Ascending aorta (tissue), 2 donors: ENCODE measurements around the gene SCARF1. TPM values are rescaled to one million over a fixed set of nuclear protein-coding genes. Genes with fewer than 3 reads are reported as not detected.

Experiments used
- DNase-seq, 2 donors: peaks; one replicate each; pipeline ENCODE4 v3.0.0-alpha.2; 2019; ENCODE audit warnings: low spot score in 2 of 2
- H3K27ac ChIP-seq, 2 donors: fragments of 200-600 bp; sonication (generic); one replicate each; pipeline ENCODE4 v1.5.1; 2016 to 2017; ENCODE audit warnings: mild to moderate bottlenecking in 1 of 2
- H3K27me3 ChIP-seq: fragments of 200-600 bp; sonication (generic); one replicate; pipeline ENCODE4 v1.5.1; 2017
- H3K36me3 ChIP-seq, 2 donors: fragments of 200-600 bp; sonication (generic); one replicate each; pipeline ENCODE4 v1.5.1; 2016
- H3K4me1 ChIP-seq, 2 donors: fragments of 200-600 bp; sonication (generic); one replicate each; pipeline ENCODE4 v1.5.1; 2016 to 2017; ENCODE audit warnings: mild to moderate bottlenecking in 1 of 2
- H3K4me3 ChIP-seq, 2 donors: fragments of 200-600 bp; sonication (generic); one replicate each; pipeline ENCODE4 v1.5.1; 2016 to 2017; ENCODE audit warnings: mild to moderate bottlenecking in 1 of 2
- H3K9me3 ChIP-seq, 2 donors: fragments of 200-600 bp; sonication (generic); one replicate each; pipeline ENCODE4 v1.5.1; 2016
- intact Hi-C: fragments of 100-400 bp; cut with DNase I; formaldehyde crosslinking; loops from one replicate; pipeline ENCODE4 v1.15.1; 2023
- total RNA-seq: library from RNA; depleted of rRNA; stranded (reverse); fragments of >200 nt; gene quantifications from one replicate; pipeline ENCODE4 v1.1.0, GENCODE V29; 2016
- TF ChIP-seq, protein P1 (sequence below), 3 experiments: fragments of 200-600 bp in 2 of 3; fragments of 450-650 bp in 1 of 3; sonication (generic) in 2 of 3; IDR thresholded peaks; one replicate each; pipeline ENCODE4 v1.5.1; 2016 to 2019; ENCODE audit warnings: antibody characterized with exemption in 3 of 3, mild to moderate bottlenecking in 1 of 3, moderate library complexity in 1 of 3

Gene SCARF1
- total RNA-seq, 1 donor from 2014 or later: 295 TPM

DNA sequence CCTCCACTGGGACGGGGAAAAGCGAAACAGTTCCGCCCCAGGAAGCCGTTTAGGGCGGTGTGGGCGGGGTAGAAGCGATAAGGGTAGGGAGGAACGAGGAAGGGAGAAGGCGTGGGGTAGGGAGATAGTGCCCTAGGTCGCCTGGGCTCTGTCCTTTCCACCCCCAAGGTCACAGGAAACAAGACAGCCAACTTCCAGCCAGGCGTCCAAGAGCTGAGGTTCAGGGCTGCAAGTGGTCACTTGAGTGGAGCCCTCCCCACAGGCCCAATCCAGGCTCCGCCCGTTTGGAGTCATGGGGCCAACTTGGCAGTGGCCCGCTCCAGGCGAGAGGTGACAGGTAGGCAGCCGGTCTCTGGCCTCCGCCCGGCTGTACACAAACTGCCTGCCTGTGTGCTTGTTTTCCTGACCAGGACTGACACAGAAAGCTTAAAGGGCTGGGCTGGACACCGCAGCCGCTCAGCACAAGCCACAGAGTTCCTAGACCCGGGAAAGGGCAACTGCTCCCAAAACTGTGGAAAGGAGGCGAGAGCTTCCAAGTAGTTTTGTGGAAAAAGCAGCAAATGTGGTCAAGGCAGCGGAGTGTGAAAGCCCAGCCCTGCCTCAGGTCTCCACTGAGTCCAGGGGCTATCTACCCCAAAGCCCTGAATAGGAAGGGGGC, 4.4 kb upstream of the SCARF1 start, which contains the start of gene RILP:
Gene RILP, minus strand, starts transcription at position 23 of the 658 bp plus-strand sequence. CDS start 62 bp downstream, outside the sequence.
- H3K4me1 ChIP-seq: peaks cover 4 to 21% of the 10 kb centered on the region in 2 donors
- peak within 1 kb of the TSS; percentile 74 to 92 for H3K4me3 ChIP-seq
- H3K27ac ChIP-seq: peak within 1 kb of the TSS; percentile 94 to 99
- TF ChIP-seq, protein P1, sequence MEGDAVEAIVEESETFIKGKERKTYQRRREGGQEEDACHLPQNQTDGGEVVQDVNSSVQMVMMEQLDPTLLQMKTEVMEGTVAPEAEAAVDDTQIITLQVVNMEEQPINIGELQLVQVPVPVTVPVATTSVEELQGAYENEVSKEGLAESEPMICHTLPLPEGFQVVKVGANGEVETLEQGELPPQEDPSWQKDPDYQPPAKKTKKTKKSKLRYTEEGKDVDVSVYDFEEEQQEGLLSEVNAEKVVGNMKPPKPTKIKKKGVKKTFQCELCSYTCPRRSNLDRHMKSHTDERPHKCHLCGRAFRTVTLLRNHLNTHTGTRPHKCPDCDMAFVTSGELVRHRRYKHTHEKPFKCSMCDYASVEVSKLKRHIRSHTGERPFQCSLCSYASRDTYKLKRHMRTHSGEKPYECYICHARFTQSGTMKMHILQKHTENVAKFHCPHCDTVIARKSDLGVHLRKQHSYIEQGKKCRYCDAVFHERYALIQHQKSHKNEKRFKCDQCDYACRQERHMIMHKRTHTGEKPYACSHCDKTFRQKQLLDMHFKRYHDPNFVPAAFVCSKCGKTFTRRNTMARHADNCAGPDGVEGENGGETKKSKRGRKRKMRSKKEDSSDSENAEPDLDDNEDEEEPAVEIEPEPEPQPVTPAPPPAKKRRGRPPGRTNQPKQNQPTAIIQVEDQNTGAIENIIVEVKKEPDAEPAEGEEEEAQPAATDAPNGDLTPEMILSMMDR (IDR thresholded peaks at IDR 0.05): no peak
- H3K9me3 ChIP-seq: no peaks in the 10 kb centered on the region
- H3K27me3 ChIP-seq: no peaks in the 10 kb centered on the region
- intact Hi-C loops: loop anchor here (1.0 to 5.0 kb wide), 5 partner anchors 22 to 383 kb away; partner anchors contain the start of genes CRK, PRPF8 and SLC43A2
- H3K36me3 ChIP-seq: peaks cover 46 to 48% of the 10 kb centered on the region in 2 donors
- peak in 1 of 2 donors; percentile 89 for DNase-seq

- peak; percentile 86 to 98 for DNase-seq
- TF ChIP-seq, protein P1 (IDR thresholded peaks at IDR 0.05): peak in 2 of 3 experiments; percentile 94 to 97
- Histone ChIP-seq H3K36me3 (peaks cover 38 to 40% of the 10 kb centered on the region in 2 donors), H3K9me3 (no peaks in the 10 kb centered on the region), H3K4me3 (peak overlapping the region; percentile 74 to 92), H3K4me1 (peaks cover 4 to 22% of the 10 kb centered on the region in 2 donors), H3K27me3 (no peaks in the 10 kb centered on the region), H3K27ac (peak overlapping the region; percentile 94 to 99)
- intact Hi-C loops: loop anchor here (1.0 to 5.0 kb wide), 6 partner anchors 21 to 382 kb away; partner anchors contain the start of genes CRK, PRPF8 and SLC43A2
These were observed 3.7 kb upstream of the SCARF1 start for GRCh38 chr17:1648963-1649843.

DNA sequence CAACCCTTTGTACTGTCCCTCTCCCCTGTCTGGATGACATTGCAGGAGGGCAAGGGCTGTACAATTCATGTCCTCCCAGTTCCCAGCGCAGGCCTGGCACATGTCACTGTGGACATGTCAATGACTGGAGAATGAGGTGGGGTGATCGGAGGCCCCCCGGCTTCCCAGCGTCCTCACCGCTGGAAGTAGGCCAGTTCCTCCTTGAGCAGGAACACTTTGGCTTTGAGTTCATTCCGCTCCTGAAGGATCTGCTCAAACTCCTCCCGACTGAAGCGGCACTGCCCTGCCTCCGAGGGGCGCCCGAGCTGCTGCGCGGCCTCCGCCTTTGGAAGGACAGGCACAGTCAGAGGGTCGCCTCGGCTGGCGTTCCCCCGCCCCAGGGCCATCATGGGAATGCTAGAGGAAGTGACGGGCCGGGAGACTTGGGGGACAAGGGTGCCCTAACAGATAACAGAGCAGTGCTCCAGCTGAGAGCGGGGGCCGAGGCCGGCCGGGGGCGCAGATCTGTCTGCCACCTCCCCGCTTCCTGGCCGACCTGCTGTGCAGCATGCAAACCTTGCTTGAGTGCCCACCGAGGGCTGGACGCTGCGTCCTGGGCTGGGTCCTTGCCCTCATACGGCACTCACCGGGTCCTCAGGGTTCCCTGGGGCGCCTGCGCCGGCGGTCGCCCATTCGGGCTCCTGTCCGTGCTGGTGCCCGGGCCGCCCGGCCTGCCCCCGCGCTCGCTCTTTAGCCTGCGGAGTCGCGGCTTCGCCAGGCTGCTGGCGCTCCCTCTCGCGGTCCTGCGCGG, 2.8 kb upstream of the SCARF1 start:
- peak in 1 of 2 donors; percentile 72 for DNase-seq
- TF ChIP-seq, protein P1 (IDR thresholded peaks at IDR 0.05): peak in 1 of 3 experiments; percentile 98
- Histone ChIP-seq H3K4me1 (peaks cover 4 to 28% of the 10 kb centered on the region in 2 donors), H3K9me3 (no peaks in the 10 kb centered on the region), H3K27me3 (no peaks in the 10 kb centered on the region), H3K36me3 (peaks cover 30 to 32% of the 10 kb centered on the region in 2 donors), H3K27ac (peak overlapping the region; percentile 75 to 87), H3K4me3 (peak overlapping the region; percentile 74 to 92)
- intact Hi-C loops: loop anchor here (1.0 to 5.0 kb wide), 3 partner anchors 68 to 381 kb away; no protein-coding TSS in a partner anchor

GRCh38 chr17:1647802-1648171, 2.3 kb upstream of the SCARF1 start:
- Histone ChIP-seq H3K4me1 (peaks cover 6 to 28% of the 10 kb centered on the region in 2 donors), H3K27ac (peak overlapping the region; percentile 75 to 87)
- TF ChIP-seq, protein P1 (IDR thresholded peaks at IDR 0.05): no peak

More at GRCh38 chr17:1647802-1648171, 2.3 kb upstream of the SCARF1 start:
- H3K9me3 ChIP-seq: no peaks in the 10 kb centered on the region
- peaks cover 24 to 26% of the 10 kb centered on the region in 2 donors for H3K36me3 ChIP-seq
- intact Hi-C loops: loop anchor here (1.0 to 5.0 kb wide), 3 partner anchors 69 to 380 kb away; no protein-coding TSS in a partner anchor
- no peaks in the 10 kb centered on the region for H3K27me3 ChIP-seq
- H3K4me3 ChIP-seq: peak overlapping the region in 1 of 2 donors; percentile 74
- DNase-seq: no peak
